Measurements from ENCODE around the gene AMOT. TPM values are rescaled to one million over a fixed set of nuclear protein-coding genes. Genes with fewer than 3 reads are reported as not detected.

The AMOT gene
- total and polyA plus RNA-seq, 10 of the 15 experiments (the other 5 are each of a cell fraction or from before 2014, with no cell fraction given): 0.92 to 14.5 (median 2.9) TPM

DNA sequence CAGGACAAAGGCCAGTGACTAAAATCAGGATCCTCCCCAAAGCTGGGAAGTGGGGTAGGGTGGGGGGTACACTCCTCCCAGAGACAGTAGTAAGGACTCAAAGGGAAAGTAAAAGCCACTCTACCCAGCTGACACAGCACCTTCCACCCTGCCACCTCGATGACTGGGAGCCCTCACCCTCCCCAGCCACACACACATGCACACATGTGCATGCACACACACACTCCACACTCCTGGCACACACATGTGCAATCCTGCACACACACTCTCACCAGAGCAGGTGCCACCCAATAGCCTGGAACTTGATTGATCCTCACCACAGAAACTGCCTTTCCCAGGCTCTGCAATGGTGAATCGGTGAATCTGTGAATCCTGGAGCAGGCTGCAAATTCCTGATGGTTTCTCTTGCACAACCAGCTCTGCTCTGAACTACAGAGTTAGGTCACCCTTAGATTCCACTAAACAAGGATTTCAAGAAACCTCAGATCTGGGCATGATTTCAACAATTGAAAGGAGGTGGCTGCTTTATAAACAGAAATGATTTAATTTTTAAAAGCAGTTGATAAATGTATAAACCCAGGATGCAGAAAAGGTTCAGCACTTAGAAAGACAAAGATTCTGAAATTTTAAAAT, 21.5 kb downstream of the AMOT start (continued):
- TF ChIP-seq ETV6 (conservative IDR thresholded peaks at IDR 0.05 in 1 of 2, IDR thresholded peaks at IDR 0.05 in 1 of 2; ENCODE audit: borderline replicate concordance in 1 of 2, low read depth in 1 of 2): no peak
- TF ChIP-seq KAT2A (conservative IDR thresholded peaks at IDR 0.05; ENCODE audit: control insufficient read depth, low read depth, low read length): no peak
- TF ChIP-seq SRF (IDR thresholded peaks at IDR 0.05; ENCODE audit: low read depth in 2 of 2, low read length in 2 of 2): no peak
- TF ChIP-seq, protein P1, sequence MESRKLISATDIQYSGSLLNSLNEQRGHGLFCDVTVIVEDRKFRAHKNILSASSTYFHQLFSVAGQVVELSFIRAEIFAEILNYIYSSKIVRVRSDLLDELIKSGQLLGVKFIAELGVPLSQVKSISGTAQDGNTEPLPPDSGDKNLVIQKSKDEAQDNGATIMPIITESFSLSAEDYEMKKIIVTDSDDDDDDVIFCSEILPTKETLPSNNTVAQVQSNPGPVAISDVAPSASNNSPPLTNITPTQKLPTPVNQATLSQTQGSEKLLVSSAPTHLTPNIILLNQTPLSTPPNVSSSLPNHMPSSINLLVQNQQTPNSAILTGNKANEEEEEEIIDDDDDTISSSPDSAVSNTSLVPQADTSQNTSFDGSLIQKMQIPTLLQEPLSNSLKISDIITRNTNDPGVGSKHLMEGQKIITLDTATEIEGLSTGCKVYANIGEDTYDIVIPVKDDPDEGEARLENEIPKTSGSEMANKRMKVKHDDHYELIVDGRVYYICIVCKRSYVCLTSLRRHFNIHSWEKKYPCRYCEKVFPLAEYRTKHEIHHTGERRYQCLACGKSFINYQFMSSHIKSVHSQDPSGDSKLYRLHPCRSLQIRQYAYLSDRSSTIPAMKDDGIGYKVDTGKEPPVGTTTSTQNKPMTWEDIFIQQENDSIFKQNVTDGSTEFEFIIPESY (IDR thresholded peaks at IDR 0.05): no peak
- TF ChIP-seq, protein P2, sequence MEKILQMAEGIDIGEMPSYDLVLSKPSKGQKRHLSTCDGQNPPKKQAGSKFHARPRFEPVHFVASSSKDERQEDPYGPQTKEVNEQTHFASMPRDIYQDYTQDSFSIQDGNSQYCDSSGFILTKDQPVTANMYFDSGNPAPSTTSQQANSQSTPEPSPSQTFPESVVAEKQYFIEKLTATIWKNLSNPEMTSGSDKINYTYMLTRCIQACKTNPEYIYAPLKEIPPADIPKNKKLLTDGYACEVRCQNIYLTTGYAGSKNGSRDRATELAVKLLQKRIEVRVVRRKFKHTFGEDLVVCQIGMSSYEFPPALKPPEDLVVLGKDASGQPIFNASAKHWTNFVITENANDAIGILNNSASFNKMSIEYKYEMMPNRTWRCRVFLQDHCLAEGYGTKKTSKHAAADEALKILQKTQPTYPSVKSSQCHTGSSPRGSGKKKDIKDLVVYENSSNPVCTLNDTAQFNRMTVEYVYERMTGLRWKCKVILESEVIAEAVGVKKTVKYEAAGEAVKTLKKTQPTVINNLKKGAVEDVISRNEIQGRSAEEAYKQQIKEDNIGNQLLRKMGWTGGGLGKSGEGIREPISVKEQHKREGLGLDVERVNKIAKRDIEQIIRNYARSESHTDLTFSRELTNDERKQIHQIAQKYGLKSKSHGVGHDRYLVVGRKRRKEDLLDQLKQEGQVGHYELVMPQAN (conservative IDR thresholded peaks at IDR 0.05): no peak
- TF ChIP-seq FOXK2 (IDR thresholded peaks at IDR 0.05): no peak
